Subcutaneous adipose tissue (tissue), 4 donors: ENCODE results near the gene NF2. TPM values are rescaled to one million over a fixed set of nuclear protein-coding genes. Genes with fewer than 3 reads are reported as not detected.

ENCODE experiments used
- CTCF ChIP-seq: fragments of 450-650 bp; IDR thresholded peaks from one replicate; pipeline ENCODE4 v1.5.1; 2016; ENCODE audit warnings: low read depth, mild to moderate bottlenecking, control low read depth, antibody characterized with exemption, moderate library complexity
- total RNA-seq, 4 donors: library from RNA; depleted of rRNA; stranded (reverse); fragments of >200 nt; gene quantifications; one replicate each; pipeline ENCODE4 v1.1.0, GENCODE V29; 2016

The NF2 gene
- total RNA-seq, 4 donors from 2014 or later, result 18.9 to 28.6 (median 20.7) TPM

- TF ChIP-seq CTCF, result no peak
Measured at GRCh38 chr22:29663180-29663821, 59.9 kb downstream of the NF2 start.

GRCh38 chr22:29665486-29665885 lies 62.1 kb downstream of the NF2 start:
- TF ChIP-seq CTCF, result no peak

- TF ChIP-seq CTCF, result no peak
Measured at GRCh38 chr22:29668673-29669072, 65.2 kb downstream of the NF2 start.

- no peak for TF ChIP-seq CTCF
Measured at GRCh38 chr22:29670626-29671025, 67.2 kb downstream of the NF2 start.

- TF ChIP-seq CTCF, result no peak
Measured at GRCh38 chr22:29673361-29674066, 70.1 kb downstream of the NF2 start.

- no peak for TF ChIP-seq CTCF
Measured at GRCh38 chr22:29674121-29674520, 70.7 kb downstream of the NF2 start.

GRCh38 chr22:29679316-29679715 lies 75.9 kb downstream of the NF2 start:
- no peak for TF ChIP-seq CTCF
